ENCODE results near the gene TSPAN1.
A peak's percentile ranks its signal among the peaks of the same experiment; 100 is the strongest.

Gene TSPAN1

DNA sequence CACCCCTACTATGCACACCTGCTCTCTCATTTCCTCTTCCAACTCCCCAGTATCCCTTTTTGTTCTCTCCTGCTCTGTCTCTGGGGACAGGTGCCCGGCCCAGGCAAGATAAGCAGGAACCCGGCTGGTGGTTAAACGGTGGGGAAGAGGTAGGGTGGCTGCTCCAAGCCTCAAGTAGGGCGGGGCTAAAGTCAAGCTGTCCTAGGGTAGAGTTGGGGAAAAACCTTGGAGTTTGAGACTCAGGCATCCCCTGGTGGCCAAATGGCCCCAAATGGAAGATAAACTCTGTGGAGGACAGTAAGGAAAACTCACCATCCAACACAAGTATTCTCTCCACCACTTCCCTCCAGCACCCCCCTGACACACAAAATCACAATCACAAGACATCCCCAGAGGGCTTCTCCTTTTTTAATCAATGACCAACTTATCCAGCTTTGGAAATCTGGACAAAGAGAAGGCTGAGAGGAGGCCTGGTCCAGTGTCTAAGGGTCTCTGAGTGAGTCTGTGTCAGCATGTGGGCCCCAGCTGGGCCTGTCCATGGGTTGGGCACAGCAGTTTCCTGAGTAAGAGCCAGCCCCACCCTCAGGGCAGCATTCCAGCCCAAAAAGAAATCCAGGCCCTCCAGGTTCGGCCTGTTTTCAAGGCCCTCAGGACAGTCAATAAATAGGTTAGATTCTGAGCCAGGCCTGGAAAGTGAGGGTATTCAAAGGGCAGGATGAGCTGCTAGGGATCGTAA lies 13.6 kb downstream of the TSPAN1 start:
- no peak for DNase-seq

DNA sequence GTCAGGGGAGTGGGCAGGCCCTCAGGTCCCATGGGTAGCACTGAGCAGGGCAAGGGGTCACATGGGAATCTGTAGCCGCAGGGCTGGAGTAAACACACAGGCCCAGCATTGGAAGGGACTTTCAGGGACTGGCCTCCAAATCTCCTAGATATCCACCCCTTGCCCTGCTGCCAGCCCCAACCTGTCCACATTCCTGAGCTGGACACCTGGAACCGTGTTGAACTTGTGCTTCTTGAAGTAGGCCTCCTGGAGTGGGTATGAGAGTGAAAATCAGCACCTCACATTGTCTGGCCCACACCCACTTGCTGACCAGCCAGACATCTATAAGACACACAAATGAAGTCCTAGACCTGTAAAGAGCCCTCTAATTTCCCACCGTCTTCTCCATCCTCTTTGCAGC lies 15.7 kb downstream of the TSPAN1 start:
- no peak for DNase-seq

DNA sequence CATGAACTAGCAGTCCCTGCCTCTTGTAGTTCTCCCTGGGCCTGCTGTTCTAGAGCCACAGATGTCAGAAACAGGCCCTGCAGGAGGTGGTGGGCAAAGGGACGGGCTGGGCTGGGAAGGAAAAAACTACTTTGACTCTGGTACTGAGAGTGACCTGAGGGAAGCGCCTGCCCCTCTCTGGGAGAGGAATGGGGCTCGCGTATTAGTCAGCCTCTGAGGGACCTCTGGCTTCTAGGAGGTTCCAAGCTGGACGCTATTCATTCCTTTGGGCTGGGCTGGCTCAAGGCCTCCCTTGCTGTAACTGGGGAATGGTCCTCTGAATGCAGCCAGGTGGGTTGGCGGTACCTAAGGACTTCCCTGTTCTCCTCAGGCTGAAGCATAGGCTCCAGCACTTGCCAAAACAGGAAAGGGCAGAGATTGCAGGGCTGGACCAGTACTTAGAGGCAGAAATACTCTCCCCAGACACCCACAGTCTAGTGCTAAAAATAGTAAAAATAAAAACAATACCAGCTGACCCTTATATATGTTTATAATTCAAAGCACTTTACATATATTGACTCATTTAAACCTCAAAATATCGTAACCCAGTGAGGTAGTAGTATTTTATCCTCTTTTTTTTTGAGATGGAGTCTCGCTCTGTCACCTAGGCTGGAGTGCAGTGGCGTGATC lies 16.3 kb downstream of the TSPAN1 start:
- no peak for DNase-seq

DNA sequence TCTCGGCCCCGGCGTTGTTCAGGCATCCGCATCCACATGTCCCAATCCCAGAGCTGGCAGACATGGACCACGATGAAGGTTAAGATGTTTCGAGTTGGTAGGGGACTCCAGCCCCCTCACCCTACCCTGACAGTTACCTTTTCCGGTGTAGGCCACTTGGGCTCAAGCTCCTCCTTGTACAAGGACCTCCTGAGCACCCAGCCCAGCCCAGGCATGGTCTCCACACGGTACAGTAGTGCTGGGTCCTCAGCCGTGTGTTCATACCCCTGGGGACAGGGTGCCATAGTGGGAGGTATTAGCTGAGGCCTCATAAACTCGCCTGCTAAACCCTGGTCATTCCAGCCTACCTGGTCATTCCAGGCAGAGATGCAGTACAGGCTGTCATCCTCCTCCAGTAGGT lies 17.3 kb downstream of the TSPAN1 start:
- no peak for DNase-seq

DNA sequence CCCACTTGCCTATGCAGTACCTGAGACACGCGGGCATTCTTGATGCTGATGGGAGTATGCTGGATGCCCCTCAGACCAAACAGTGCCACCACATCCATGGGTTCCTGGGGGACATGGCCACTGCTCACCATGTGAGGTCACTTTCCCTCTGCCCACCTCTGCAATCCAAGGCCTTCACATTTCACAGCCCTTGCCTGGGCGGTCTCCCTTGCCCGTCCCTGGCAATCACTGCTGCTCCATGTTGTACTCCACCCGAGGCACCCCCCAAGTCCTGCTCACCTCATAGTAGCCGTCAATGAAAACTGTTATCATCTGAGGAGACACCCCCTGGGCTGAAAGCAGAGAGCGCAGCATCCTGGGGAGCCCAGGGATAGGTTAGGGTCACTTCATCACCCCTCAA lies 18.4 kb downstream of the TSPAN1 start:
- DNase-seq: no peak

DNA sequence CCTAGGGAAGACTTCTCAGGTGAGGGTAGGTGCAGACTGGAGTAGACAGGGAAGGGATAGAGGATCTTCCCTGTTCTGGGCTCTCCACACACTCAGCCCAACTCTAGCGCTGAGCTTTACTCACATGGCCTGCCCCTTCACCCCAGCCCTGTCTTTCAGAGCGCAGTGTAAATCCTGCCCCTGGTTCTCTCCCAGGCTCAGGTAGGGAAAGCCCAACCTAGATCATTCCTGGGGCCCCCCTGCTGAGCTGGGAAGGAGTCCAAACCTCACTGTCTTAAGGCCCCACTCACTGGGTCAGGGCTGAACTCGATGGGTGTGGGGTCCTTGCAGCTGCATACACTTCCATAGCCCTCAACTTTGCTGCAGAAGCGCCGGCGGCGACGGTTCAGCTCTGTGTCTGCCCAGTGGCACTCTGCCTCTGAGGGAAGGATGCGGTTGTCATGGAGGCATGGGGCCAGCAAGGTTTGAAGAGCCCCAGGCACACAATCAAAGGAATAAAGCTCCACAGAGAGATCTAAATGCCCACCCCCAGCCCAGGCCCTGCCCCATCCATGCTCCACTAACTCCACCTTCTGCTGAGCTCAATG lies 19.2 kb downstream of the TSPAN1 start:
- no peak for DNase-seq

DNA sequence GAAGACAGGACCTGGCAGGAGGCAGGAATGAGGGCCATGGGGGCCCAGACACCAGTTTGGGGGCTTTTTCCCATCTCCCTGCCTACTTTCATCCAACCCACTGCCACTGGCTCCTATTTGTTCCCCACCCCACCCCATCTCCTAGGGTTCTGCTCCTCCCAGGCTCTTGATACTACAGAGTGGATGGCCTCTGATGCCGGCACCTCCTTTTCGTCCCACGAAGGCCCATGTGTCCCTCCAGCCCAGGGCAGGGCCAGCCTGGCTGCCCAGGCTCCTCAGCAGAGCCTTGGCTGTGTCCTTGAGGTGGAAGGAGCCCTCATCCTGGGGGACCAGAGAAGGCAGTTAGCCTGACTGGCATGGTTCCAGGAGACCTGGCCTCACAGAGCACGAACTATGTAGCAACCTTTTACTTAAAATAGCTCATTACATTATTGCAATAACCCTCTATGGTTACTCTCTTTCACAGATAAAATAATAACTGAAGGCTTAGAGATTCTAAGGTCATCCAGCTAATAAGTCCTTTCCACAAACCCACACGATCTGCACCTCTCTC lies 19.8 kb downstream of the TSPAN1 start:
- no peak for DNase-seq

DNA sequence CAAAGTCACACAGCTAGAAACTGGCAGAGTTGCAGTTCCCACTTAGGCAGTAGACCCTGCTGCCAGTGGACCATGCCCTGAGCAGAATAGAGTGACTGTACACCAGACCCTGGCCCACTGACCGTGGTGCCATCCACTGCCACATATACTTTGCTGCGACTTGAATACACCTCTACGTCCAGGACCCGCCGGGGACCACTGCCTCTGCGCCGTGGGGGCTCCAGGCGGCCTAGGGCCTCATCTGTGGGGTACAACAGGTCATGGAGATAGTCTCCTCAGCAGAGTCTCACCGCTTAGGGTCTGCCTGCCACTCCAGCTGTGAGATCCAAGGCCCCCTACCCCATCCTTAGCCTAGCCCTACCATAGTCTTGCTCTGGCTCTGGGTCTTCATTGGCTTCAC lies 21.7 kb downstream of the TSPAN1 start:
- DNase-seq: no peak

DNA sequence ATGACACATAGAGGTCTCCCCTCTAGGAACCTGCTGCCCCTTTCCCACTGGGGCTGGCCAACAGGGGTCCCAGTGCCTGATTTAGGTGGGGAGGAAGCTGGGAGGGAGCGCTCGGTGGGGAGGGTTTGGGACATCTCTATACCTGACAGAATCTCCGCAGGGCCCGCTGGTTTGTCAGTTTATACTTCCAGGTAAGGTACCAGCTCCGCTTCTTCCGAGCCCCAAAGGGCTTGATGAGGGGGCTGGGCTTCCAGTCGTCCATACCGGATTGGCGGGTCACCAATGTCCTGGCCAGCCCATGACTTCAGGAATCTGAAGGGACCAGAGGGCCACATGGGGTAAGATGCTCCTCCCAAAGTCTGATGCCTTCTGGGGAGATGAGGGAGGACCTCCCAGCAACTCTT lies 22.7 kb downstream of the TSPAN1 start:
- DNase-seq: no peak

DNA sequence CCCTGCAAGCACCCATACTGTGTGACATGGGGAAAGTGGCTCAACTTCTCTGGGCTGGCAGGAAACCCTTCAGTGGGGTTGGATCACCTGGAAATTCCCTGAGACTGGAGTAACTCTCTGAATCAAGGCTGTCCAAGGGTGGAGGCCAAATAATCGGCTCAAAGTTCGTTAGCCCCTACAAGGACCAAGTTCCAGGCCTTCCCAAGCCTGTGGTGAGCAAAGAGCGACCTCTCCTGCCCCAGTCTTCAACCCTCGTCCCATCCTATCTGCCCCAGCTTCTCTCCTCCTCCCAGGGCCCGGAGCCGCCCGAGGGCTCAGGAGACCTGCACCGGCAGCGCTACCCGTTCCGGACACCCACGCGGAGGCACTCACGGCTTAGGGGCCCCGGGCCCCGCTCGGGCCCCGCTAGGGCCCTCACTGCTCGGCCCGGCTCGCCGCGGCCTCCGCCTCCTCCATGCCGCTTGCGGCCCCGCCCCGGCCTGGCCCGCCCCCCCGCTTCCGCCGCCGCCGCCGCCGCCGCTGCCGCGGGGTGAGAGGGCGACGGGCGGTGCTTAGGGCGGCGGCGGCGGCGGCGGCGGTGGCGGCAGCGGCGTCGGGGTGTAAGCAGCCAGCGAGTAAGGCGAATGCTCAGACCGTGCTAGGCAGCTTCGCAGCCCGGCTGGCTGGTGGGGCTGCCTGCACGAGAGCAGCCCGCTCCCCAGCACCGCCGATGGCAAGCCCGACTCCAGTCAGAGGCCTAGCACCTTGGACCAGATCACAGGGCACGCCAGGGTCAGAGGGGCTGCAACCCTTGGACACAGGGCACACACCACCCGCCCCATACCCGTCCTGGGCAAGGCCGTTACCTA lies 23.3 kb downstream of the TSPAN1 start, which contains the start of gene POMGNT1:
Gene POMGNT1 (minus strand): TSS at position 471 of the 848 bp plus-strand sequence. CDS start 613 bp downstream, outside the sequence.
- peak; percentile 70 for DNase-seq

DNA sequence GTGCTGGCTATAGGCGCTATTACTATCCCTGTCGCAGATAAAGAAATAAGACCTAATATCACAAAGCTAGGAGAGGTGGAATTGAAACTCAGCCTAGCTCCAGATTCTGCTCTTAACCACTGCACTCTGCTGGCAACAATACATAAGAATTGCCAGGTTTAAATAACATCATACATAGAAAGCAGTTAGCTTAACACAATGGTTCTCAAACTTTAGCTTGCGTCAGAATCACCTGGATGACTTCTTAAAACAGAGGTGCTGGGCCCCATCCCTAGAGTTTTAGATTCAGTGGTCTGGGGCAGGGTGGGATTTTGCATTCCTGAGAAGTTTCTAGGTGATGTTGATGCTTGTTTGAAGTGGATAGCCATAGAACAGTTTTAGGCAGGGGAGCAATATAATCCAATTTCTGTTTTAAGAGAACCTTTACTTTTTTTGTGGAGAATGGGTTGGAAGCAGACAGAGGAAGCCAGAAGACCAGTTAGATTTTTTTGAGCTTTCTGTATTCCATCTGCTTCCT lies 24.4 kb downstream of the TSPAN1 start:
- no peak for DNase-seq

DNA sequence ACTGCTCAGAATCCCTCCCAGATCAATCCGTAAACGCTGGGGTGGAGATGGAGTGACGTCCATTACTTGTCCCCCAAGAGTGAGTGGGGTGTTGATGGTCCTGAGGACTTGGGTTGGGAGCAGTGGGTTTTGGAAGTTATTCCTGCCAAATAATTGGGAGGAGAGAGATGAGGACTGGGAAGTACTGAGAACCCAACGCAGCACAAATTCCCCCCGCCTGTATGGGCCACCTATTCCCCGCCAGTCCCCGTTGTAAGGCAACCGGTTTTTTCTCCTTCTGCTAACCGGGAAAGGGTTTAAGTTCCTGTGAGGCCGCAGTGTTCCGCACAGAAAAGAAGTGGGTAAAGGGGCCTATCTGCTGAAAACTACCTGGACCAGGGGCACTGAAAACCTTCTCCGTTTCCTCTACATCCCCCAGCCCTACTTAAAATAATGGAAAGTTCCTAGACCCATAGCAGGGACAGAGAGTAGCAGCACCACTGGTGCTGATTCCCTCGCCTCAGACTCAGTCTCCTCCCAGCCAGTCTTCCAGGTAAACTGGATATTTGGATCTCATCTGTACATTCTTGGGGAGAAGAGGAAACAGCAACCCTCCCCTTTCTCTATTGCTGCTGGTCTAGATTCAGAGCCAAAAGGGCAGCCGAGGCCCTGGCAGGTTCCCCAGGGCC lies 29.0 kb downstream of the TSPAN1 start:
- DNase-seq: no peak

DNA sequence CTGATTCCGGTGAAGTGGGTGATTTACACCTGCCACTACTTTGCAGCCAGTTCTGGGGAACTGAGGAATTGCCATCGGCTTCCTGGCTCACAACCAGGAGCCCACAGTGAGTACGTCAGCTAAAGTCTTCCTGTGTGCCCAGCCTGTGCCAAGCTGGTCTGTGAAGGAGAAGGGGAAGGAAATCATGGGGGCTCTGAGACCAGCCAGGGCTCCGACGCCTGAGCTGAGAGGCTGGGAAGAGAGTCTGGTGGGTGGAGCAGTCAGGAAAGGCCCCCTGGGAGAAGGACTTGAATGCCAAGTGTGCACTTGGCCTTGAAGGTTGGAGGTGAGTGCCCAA lies 29.5 kb downstream of the TSPAN1 start:
- DNase-seq: no peak

DNA sequence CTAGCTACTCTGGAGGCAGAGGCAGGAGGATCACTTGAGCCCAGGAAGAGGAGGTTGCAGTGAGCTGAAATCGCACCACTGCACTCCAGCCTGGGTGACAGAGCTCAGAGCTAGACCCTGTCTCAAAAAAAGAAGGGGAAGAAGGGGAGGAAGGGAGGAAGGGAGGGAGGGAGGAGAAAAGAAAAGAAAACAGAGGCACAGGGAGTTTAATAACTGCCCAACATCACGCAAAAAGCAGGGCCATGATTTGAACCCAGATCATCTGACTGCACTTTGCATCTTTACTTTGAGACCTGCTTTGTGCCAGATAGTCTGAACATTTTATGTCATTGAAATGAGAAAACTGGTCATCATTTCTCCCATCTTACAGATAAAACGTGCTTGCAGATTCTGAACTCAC lies 30.3 kb downstream of the TSPAN1 start:
- DNase-seq: no peak

DNA sequence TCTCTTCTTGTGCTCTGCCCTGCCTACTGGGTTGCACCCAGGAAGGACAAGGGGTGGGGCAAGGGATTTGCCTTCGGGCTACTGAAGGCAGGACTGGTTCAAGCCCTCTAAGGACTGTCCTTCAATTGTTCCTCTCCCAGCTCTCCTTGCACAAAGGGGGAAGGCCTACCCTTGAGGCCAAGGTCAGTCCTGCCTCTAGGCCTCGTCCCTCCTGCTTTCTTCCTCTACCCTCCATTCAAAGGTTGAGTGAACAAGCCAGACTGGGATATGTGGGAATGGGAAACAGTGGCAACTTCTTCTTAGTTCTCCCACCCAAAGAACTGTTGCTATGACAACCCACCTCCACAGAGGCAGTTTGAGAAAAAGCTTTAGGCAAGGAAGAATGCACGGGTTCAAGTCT lies 30.9 kb downstream of the TSPAN1 start:
- DNase-seq: no peak

DNA sequence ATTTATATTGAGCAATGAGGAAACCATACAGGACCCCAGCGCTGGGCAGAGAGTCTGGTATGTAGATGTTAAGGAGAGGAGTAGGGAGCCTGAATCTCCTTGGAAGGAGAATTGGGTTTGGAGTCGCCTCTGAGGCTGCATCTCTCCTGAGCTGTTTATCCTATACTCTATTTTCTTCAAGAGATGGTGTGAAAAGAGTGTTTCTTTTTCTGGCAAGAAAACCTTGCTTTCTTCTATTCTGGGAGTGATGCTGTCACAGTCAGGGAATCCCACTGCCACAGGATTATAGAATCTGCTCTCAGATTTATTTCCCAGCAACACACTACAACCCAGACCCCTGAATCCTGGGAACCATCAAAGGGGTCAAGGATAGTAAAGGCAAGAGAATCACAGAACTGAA lies 31.5 kb downstream of the TSPAN1 start:
- no peak for DNase-seq

DNA sequence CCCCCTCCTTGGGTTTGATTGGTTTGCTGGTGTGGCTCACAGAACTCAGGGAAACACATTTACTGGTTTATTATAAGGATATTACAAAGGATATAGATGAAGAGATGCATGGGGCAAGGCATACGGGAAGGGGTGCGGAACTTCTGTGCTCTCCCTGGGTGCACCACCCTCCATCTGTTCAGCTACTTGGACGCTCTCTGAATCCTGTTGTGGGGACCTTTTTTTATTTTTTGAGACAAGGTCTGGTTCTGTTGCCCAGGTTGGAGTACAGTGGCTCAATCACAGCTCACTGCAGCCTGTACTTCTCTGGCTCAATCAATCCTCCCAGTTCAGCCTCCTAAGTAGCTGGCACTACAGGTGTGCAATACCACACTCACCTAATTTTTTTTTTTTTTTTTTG lies 35.7 kb downstream of the TSPAN1 start:
- DNase-seq: no peak

DNA sequence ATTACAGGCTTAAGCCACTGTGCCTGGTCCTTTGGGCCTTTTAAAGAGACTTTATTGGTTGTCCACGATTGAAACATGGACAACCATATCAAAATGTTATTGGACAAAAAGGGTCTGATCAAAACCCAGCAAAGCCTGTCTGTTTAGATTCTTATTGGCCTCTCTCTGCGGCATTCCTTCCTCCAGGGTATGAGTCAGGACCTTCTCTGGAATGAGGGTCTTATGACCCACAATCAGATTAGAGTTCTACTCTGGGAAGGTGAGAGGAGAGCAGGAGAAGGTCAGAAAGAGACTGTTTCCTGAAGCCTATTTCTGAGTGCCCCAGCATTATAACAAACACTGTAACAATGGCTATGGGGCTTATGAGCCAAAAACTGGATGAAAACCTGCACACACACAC lies 36.2 kb downstream of the TSPAN1 start:
- no peak for DNase-seq

DNA sequence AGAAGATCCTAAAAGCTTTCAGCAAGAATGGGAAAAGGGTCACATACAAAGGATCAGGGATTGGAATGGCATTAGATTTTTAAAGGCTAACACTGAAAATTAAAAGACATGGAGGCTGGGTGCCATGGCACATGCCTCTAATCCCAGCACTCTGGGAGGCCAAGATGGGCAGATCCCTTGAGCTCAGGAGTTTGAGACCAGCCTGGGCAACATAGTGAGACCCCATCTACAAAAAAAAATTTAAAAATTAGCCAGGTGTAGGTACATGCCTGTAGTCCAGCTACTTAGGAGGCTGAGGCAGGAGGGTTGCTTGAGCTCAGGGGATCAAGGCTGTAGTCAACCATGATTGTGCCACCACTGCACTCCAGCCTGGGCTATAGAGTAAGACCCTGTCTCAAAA lies 40.6 kb downstream of the TSPAN1 start:
- DNase-seq: no peak

DNA sequence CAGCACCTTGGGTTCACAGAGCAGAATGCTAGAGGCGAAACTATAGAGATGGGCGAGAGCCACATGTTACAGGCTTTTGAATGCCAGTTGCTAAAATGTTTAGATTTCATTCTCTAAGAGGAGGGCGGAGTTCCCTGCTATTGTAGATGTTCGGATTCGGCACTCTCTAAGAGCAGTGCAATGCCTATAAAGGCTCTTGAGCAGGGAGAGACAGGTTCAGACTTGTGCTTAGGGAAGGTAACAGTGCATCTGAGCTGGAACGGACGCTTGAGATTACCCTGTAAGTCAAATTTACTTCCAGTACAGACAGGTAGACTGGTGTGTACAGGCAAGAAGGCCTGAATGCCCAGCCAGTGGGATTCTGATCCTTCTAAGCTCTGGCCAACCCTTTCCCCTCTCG lies 43.6 kb downstream of the TSPAN1 start:
- DNase-seq: no peak

DNA sequence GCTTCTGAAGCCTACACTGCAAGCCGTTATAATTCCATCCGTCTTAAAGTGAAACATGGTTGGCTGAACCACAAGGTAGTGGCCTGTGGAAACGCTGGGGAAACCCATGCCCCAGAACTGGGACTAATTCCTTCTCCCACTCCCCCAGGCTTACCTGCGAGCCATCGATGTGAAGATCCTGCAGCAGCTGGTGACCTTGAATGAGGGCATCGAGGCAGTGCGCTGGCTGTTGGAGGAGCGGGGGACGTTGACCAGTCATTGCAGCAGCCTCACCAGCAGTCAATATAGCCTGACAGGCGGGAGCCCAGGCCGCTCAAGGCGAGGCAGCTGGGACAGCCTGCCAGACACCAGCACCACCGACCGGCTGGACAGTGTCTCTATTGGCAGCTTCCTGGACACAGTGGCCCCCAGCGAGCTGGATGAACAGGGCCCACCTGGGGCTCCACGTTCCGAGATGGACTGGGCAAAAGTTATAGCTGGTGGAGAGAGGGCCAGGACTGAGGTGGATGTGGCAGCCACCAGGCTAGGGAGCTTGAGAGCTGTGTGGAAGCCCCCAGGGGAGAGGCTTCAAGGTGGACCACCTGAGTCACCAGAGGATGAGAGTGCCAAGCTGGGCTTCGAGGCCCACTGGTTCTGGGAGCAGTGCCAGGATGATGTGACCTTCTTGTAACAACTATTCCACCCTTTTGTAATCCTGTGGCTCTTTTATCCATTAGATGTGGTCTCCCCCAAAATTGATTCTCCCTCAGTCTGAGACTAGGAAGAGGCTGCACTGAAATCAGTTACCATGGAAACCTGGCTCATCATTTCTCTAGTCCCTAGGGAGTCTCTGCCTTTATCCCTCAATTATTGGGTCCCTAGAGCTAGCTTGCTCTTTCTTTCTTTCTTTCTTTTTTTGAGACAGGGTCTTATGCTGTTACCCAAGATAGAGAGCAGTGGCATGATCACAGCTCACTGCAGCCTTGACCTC lies 44.9 kb downstream of the TSPAN1 start:
- DNase-seq: no peak
